ENCODE measurements around the gene AGBL1.

AGBL1 gene

GRCh38 chr15:86608461-86609205 lies 529.0 kb downstream of the AGBL1 start:
- no peaks in the 10 kb centered on the region for H3K4me1 ChIP-seq (ENCODE audit: control insufficient read depth in 2 of 2, insufficient read depth in 1 of 2, low read depth in 1 of 2, low read length in 2 of 2)
- no peak overlapping the region for H4K91ac ChIP-seq (ENCODE audit: low read depth, low read length, poor library complexity)
- H3K23ac ChIP-seq (ENCODE audit: low read depth, low read length, poor library complexity): no peak overlapping the region
- H3K36me3 ChIP-seq (replicated peaks in 1 of 2; ENCODE audit: control insufficient read depth in 2 of 2, insufficient read depth in 2 of 2, low read length in 2 of 2): no peaks in the 10 kb centered on the region
- H3K4me3 ChIP-seq (ENCODE audit: low read length in 2 of 2): no peak overlapping the region
- H2AK5ac ChIP-seq (ENCODE audit: low read depth, low read length): no peak overlapping the region
- H3K9ac ChIP-seq (ENCODE audit: low read depth, low read length, poor library complexity): no peak overlapping the region
- H3K18ac ChIP-seq (ENCODE audit: low read length): no peak overlapping the region
- WGBS, 2 donors (ENCODE audit: extremely low coverage in 2 of 2, insufficient read length in 2 of 2, insufficient replicate concordance in 1 of 2): no CpG with 5 or more reads among the region's 7 CpGs
- H3K4ac ChIP-seq (ENCODE audit: low read length): no peak overlapping the region
- no peak for DNase-seq (ENCODE audit: low spot score)
- no peak overlapping the region for H2AFZ ChIP-seq (ENCODE audit: low read length)
- H3K4me2 ChIP-seq (ENCODE audit: insufficient read depth, low read length, poor library complexity, severe bottlenecking): no peak overlapping the region
- no peak overlapping the region for H2BK12ac ChIP-seq (ENCODE audit: low read length)
- no peak overlapping the region for H4K8ac ChIP-seq (ENCODE audit: low read depth, low read length)
- H2BK120ac ChIP-seq (ENCODE audit: low read depth, low read length): no peak overlapping the region
- no peaks in the 10 kb centered on the region for H3K9me3 ChIP-seq (replicated peaks in 1 of 2; ENCODE audit: control insufficient read depth in 2 of 2, insufficient read depth in 1 of 2, low read depth in 1 of 2, low read length in 2 of 2)
- H2BK5ac ChIP-seq (ENCODE audit: low read length): no peak overlapping the region
- H3K14ac ChIP-seq (ENCODE audit: low read length): no peak overlapping the region
- no peaks in the 10 kb centered on the region for H3K79me1 ChIP-seq (ENCODE audit: low read depth, low read length)
- no peak overlapping the region for H2BK15ac ChIP-seq (ENCODE audit: low read length)
- no peak overlapping the region for H3K27ac ChIP-seq (replicated peaks; ENCODE audit: low read length)
- no peaks in the 10 kb centered on the region for H3K27me3 ChIP-seq (ENCODE audit: control insufficient read depth in 3 of 3, insufficient read depth in 3 of 3, low read depth in 1 of 3, low read length in 3 of 3)

- Histone ChIP-seq H4K91ac (ENCODE audit: low read depth, low read length, poor library complexity) (no peak overlapping the region), H3K23ac (ENCODE audit: low read depth, low read length, poor library complexity) (no peak overlapping the region), H2BK15ac (ENCODE audit: low read length) (no peak overlapping the region), H3K9me3 (replicated peaks in 1 of 2; ENCODE audit: control insufficient read depth in 2 of 2, insufficient read depth in 1 of 2, low read depth in 1 of 2, low read length in 2 of 2) (no peaks in the 10 kb centered on the region), H2AK5ac (ENCODE audit: low read depth, low read length) (no peak overlapping the region), H3K27me3 (ENCODE audit: control insufficient read depth in 3 of 3, insufficient read depth in 3 of 3, low read depth in 1 of 3, low read length in 3 of 3) (no peaks in the 10 kb centered on the region), H3K18ac (ENCODE audit: low read length) (no peak overlapping the region), H2BK120ac (ENCODE audit: low read depth, low read length) (no peak overlapping the region), H3K79me1 (ENCODE audit: low read depth, low read length) (no peaks in the 10 kb centered on the region), H3K4me3 (ENCODE audit: low read length in 2 of 2) (no peak overlapping the region), H2AFZ (ENCODE audit: low read length) (no peak overlapping the region), H3K27ac (replicated peaks; ENCODE audit: low read length) (no peak overlapping the region), H3K4me2 (ENCODE audit: insufficient read depth, low read length, poor library complexity, severe bottlenecking) (no peak overlapping the region), H3K9ac (ENCODE audit: low read depth, low read length, poor library complexity) (no peak overlapping the region), H3K36me3 (replicated peaks in 1 of 2; ENCODE audit: control insufficient read depth in 2 of 2, insufficient read depth in 2 of 2, low read length in 2 of 2) (no peaks in the 10 kb centered on the region), H4K8ac (ENCODE audit: low read depth, low read length) (no peak overlapping the region), H3K4ac (ENCODE audit: low read length) (no peak overlapping the region), H2BK5ac (ENCODE audit: low read length) (no peak overlapping the region), H2BK12ac (ENCODE audit: low read length) (no peak overlapping the region), H3K4me1 (ENCODE audit: control insufficient read depth in 2 of 2, insufficient read depth in 1 of 2, low read depth in 1 of 2, low read length in 2 of 2) (no peaks in the 10 kb centered on the region), H3K14ac (ENCODE audit: low read length) (no peak overlapping the region)
- no CpG with 5 or more reads among the region's 3 CpGs for WGBS, 2 donors (ENCODE audit: extremely low coverage in 2 of 2, insufficient read length in 2 of 2, insufficient replicate concordance in 1 of 2)
- no peak for DNase-seq (ENCODE audit: low spot score)
Measured at GRCh38 chr15:86609275-86609674, 529.6 kb downstream of the AGBL1 start.

GRCh38 chr15:86610038-86610437 lies 530.4 kb downstream of the AGBL1 start:
- no peaks in the 10 kb centered on the region for H3K9me3 ChIP-seq (replicated peaks in 1 of 2; ENCODE audit: control insufficient read depth in 2 of 2, insufficient read depth in 1 of 2, low read depth in 1 of 2, low read length in 2 of 2)
- H2AK5ac ChIP-seq (ENCODE audit: low read depth, low read length): no peak overlapping the region
- no peak overlapping the region for H2BK12ac ChIP-seq (ENCODE audit: low read length)
- no peaks in the 10 kb centered on the region for H3K27me3 ChIP-seq (ENCODE audit: control insufficient read depth in 3 of 3, insufficient read depth in 3 of 3, low read depth in 1 of 3, low read length in 3 of 3)
- H4K91ac ChIP-seq (ENCODE audit: low read depth, low read length, poor library complexity): no peak overlapping the region
- no peak overlapping the region for H3K18ac ChIP-seq (ENCODE audit: low read length)
- WGBS, 2 donors (ENCODE audit: extremely low coverage in 2 of 2, insufficient read length in 2 of 2, insufficient replicate concordance in 1 of 2): no CpG with 5 or more reads among the region's 2 CpGs
- H3K27ac ChIP-seq (replicated peaks; ENCODE audit: low read length): no peak overlapping the region
- H2BK5ac ChIP-seq (ENCODE audit: low read length): no peak overlapping the region
- no peak overlapping the region for H4K8ac ChIP-seq (ENCODE audit: low read depth, low read length)
- H3K4ac ChIP-seq (ENCODE audit: low read length): no peak overlapping the region
- H2BK15ac ChIP-seq (ENCODE audit: low read length): no peak overlapping the region
- H3K79me1 ChIP-seq (ENCODE audit: low read depth, low read length): no peaks in the 10 kb centered on the region
- H3K36me3 ChIP-seq (replicated peaks in 1 of 2; ENCODE audit: control insufficient read depth in 2 of 2, insufficient read depth in 2 of 2, low read length in 2 of 2): no peaks in the 10 kb centered on the region
- H2AFZ ChIP-seq (ENCODE audit: low read length): no peak overlapping the region
- no peak overlapping the region for H3K14ac ChIP-seq (ENCODE audit: low read length)
- H3K4me3 ChIP-seq (ENCODE audit: low read length in 2 of 2): no peak overlapping the region
- H2BK120ac ChIP-seq (ENCODE audit: low read depth, low read length): no peak overlapping the region
- no peaks in the 10 kb centered on the region for H3K4me1 ChIP-seq (ENCODE audit: control insufficient read depth in 2 of 2, insufficient read depth in 1 of 2, low read depth in 1 of 2, low read length in 2 of 2)
- no peak overlapping the region for H3K23ac ChIP-seq (ENCODE audit: low read depth, low read length, poor library complexity)
- no peak overlapping the region for H3K9ac ChIP-seq (ENCODE audit: low read depth, low read length, poor library complexity)
- no peak for DNase-seq (ENCODE audit: low spot score)
- H3K4me2 ChIP-seq (ENCODE audit: insufficient read depth, low read length, poor library complexity, severe bottlenecking): no peak overlapping the region

- Histone ChIP-seq H2BK120ac (ENCODE audit: low read depth, low read length) (no peak overlapping the region), H4K91ac (ENCODE audit: low read depth, low read length, poor library complexity) (no peak overlapping the region), H2BK5ac (ENCODE audit: low read length) (no peak overlapping the region), H3K18ac (ENCODE audit: low read length) (no peak overlapping the region), H3K14ac (ENCODE audit: low read length) (no peak overlapping the region), H3K9ac (ENCODE audit: low read depth, low read length, poor library complexity) (no peak overlapping the region), H2BK15ac (ENCODE audit: low read length) (no peak overlapping the region), H3K36me3 (replicated peaks in 1 of 2; ENCODE audit: control insufficient read depth in 2 of 2, insufficient read depth in 2 of 2, low read length in 2 of 2) (no peaks in the 10 kb centered on the region), H3K23ac (ENCODE audit: low read depth, low read length, poor library complexity) (no peak overlapping the region), H3K4me1 (ENCODE audit: control insufficient read depth in 2 of 2, insufficient read depth in 1 of 2, low read depth in 1 of 2, low read length in 2 of 2) (no peaks in the 10 kb centered on the region), H2AFZ (ENCODE audit: low read length) (no peak overlapping the region), H3K9me3 (replicated peaks in 1 of 2; ENCODE audit: control insufficient read depth in 2 of 2, insufficient read depth in 1 of 2, low read depth in 1 of 2, low read length in 2 of 2) (no peaks in the 10 kb centered on the region), H3K27ac (replicated peaks; ENCODE audit: low read length) (no peak overlapping the region), H3K4ac (ENCODE audit: low read length) (no peak overlapping the region), H3K4me2 (ENCODE audit: insufficient read depth, low read length, poor library complexity, severe bottlenecking) (no peak overlapping the region), H3K4me3 (ENCODE audit: low read length in 2 of 2) (no peak overlapping the region), H3K27me3 (ENCODE audit: control insufficient read depth in 3 of 3, insufficient read depth in 3 of 3, low read depth in 1 of 3, low read length in 3 of 3) (no peaks in the 10 kb centered on the region), H2AK5ac (ENCODE audit: low read depth, low read length) (no peak overlapping the region), H4K8ac (ENCODE audit: low read depth, low read length) (no peak overlapping the region), H3K79me1 (ENCODE audit: low read depth, low read length) (no peaks in the 10 kb centered on the region), H2BK12ac (ENCODE audit: low read length) (no peak overlapping the region)
- no peak for DNase-seq (ENCODE audit: low spot score)
- no CpG with 5 or more reads among the region's 2 CpGs for WGBS, 2 donors (ENCODE audit: extremely low coverage in 2 of 2, insufficient read length in 2 of 2, insufficient replicate concordance in 1 of 2)
Measured at GRCh38 chr15:86611417-86612040, 531.9 kb downstream of the AGBL1 start.
